ENCODE results near the gene RAB22A.

DNA sequence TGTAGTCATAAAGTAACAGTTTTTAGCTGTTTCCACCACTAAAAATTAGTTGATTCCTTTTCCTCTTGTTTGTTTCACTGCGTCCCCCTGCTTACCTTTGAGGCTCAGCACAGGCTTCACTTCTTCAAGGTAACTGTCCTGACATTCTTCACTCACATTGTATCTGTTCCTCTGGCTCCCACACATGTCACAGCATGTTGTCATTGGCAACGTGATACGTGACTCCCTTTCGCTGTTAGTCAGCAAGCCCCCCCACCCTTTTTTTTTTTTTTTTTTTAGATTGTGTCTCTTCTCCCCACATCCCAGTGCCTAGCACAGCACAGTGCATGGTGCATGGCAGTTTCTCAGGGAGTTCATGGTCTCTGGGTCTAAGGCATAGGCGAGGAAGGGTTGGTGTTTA lies 92.8 kb downstream of the RAB22A start:
- TF ChIP-seq, protein P1, sequence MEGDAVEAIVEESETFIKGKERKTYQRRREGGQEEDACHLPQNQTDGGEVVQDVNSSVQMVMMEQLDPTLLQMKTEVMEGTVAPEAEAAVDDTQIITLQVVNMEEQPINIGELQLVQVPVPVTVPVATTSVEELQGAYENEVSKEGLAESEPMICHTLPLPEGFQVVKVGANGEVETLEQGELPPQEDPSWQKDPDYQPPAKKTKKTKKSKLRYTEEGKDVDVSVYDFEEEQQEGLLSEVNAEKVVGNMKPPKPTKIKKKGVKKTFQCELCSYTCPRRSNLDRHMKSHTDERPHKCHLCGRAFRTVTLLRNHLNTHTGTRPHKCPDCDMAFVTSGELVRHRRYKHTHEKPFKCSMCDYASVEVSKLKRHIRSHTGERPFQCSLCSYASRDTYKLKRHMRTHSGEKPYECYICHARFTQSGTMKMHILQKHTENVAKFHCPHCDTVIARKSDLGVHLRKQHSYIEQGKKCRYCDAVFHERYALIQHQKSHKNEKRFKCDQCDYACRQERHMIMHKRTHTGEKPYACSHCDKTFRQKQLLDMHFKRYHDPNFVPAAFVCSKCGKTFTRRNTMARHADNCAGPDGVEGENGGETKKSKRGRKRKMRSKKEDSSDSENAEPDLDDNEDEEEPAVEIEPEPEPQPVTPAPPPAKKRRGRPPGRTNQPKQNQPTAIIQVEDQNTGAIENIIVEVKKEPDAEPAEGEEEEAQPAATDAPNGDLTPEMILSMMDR (IDR thresholded peaks at IDR 0.05; ENCODE audit: insufficient read depth, low read length), result no peak
- TF ChIP-seq SPI1 (IDR thresholded peaks at IDR 0.05; ENCODE audit: borderline replicate concordance, low read depth), result no peak
- TF ChIP-seq, protein P2, sequence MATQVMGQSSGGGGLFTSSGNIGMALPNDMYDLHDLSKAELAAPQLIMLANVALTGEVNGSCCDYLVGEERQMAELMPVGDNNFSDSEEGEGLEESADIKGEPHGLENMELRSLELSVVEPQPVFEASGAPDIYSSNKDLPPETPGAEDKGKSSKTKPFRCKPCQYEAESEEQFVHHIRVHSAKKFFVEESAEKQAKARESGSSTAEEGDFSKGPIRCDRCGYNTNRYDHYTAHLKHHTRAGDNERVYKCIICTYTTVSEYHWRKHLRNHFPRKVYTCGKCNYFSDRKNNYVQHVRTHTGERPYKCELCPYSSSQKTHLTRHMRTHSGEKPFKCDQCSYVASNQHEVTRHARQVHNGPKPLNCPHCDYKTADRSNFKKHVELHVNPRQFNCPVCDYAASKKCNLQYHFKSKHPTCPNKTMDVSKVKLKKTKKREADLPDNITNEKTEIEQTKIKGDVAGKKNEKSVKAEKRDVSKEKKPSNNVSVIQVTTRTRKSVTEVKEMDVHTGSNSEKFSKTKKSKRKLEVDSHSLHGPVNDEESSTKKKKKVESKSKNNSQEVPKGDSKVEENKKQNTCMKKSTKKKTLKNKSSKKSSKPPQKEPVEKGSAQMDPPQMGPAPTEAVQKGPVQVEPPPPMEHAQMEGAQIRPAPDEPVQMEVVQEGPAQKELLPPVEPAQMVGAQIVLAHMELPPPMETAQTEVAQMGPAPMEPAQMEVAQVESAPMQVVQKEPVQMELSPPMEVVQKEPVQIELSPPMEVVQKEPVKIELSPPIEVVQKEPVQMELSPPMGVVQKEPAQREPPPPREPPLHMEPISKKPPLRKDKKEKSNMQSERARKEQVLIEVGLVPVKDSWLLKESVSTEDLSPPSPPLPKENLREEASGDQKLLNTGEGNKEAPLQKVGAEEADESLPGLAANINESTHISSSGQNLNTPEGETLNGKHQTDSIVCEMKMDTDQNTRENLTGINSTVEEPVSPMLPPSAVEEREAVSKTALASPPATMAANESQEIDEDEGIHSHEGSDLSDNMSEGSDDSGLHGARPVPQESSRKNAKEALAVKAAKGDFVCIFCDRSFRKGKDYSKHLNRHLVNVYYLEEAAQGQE (IDR thresholded peaks at IDR 0.05; ENCODE audit: insufficient replicate concordance, low read depth), result no peak
- TF ChIP-seq GABPA (IDR thresholded peaks at IDR 0.05; ENCODE audit: low read depth), result no peak
- TF ChIP-seq POLR2AphosphoS5 (IDR thresholded peaks at IDR 0.05; ENCODE audit: low read depth), result no peak
